AG10803 (cell line): ENCODE data around the gene ENTPD6.

Experiments used
- DNase-seq: peaks from one replicate; pipeline ENCODE4 v3.0.0; 2010; ENCODE audit warnings: low read depth
- H3K4me3 ChIP-seq: 2 replicates; pipeline ENCODE4 v1.5.1; 2011; ENCODE audit warnings: mild to moderate bottlenecking, low read length, control low read depth
- TF ChIP-seq, protein P1 (sequence below): conservative IDR thresholded peaks from 2 replicates; pipeline ENCODE4 v1.5.1; 2011; ENCODE audit warnings: mild to moderate bottlenecking, low read length, control low read depth, inconsistent platforms

ENTPD6 gene

GRCh38 chr20:25246182-25246999 lies 50.9 kb downstream of the ENTPD6 start:
- TF ChIP-seq, protein P1, sequence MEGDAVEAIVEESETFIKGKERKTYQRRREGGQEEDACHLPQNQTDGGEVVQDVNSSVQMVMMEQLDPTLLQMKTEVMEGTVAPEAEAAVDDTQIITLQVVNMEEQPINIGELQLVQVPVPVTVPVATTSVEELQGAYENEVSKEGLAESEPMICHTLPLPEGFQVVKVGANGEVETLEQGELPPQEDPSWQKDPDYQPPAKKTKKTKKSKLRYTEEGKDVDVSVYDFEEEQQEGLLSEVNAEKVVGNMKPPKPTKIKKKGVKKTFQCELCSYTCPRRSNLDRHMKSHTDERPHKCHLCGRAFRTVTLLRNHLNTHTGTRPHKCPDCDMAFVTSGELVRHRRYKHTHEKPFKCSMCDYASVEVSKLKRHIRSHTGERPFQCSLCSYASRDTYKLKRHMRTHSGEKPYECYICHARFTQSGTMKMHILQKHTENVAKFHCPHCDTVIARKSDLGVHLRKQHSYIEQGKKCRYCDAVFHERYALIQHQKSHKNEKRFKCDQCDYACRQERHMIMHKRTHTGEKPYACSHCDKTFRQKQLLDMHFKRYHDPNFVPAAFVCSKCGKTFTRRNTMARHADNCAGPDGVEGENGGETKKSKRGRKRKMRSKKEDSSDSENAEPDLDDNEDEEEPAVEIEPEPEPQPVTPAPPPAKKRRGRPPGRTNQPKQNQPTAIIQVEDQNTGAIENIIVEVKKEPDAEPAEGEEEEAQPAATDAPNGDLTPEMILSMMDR, result no peak
- DNase-seq, result no peak
- peak overlapping the region; percentile 89 for H3K4me3 ChIP-seq

DNA sequence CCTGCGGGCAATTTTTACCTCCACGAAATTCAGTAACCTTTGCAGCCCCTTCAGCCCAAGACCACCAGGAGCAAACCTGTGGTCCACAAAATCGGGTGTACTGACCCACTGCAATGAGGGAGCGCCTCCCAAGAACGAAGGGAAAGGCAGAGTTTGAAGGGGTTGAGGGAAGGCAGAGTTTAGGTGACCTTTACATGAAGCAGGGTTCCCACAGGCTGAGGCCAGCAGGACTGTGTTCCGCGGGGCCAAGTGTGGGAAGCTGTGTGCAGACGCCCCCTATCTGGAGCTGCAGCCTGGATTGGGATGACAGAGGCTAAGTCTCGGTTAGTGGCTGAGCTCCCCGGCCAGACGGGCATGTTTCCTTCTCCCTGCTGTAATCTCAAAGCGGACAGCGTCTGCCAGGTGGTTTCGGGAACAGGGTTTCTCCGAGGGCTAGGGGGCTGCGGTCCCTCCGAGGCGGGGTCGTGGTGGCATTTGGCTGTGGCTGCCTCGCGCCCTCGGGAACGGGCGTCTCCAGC lies 51.5 kb downstream of the ENTPD6 start:
- TF ChIP-seq, protein P1, result peak; percentile 66
- peak overlapping the region; percentile 89 for H3K4me3 ChIP-seq
- peak; percentile 65 for DNase-seq

GRCh38 chr20:25247518-25247955 lies 52.0 kb downstream of the ENTPD6 start:
- peak overlapping the region; percentile 89 for H3K4me3 ChIP-seq
- TF ChIP-seq, protein P1, result no peak
- no peak for DNase-seq

DNA sequence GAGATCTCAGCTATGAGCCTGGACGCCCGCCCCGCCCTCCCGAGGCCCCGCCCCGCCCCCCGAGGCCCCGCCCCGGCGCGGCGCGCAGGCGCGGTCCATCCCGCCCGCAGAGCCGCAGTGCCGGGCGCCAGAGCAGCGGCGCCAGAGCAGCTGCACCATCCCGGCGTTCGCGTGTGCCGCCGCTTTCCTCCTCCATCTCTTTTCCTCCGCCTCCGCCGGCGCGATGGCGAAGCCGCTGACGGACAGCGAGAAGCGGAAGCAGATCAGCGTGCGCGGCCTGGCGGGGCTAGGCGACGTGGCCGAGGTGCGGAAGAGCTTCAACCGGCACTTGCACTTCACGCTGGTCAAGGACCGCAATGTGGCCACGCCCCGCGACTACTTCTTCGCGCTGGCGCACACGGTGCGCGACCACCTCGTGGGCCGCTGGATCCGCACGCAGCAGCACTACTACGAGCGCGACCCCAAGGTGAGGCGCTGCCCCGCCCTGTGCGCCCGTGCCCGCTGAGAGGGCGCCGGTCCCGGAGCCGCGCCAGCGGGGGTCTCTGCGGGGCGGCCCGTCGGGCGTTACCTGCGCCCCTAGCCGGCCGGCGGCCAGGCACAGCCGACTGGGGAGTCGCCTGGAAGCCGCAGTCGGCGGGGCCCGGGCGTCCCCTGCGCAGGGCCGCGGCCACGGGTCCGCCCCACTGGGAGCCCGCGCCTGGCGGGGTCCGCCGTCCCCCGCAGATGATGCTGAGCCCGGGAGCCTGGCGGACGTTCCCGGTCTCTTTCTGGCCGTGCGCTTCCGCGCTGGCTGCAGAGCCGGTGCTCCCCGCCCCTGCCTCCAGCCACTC lies 52.7 kb downstream of the ENTPD6 start, which contains the start of gene PYGB:
Gene PYGB (plus strand): TSS at position 130 of the 830 bp plus-strand sequence. CDS start 94 bp downstream, at position 224.
- peak within 1 kb of the TSS; percentile 89 for H3K4me3 ChIP-seq
- TF ChIP-seq, protein P1, result no peak
- DNase-seq, result peak; percentile 83

GRCh38 chr20:25248786-25249172 lies 53.3 kb downstream of the ENTPD6 start:
- H3K4me3 ChIP-seq, result peak overlapping the region; percentile 89
- no peak for DNase-seq
- TF ChIP-seq, protein P1, result no peak

DNA sequence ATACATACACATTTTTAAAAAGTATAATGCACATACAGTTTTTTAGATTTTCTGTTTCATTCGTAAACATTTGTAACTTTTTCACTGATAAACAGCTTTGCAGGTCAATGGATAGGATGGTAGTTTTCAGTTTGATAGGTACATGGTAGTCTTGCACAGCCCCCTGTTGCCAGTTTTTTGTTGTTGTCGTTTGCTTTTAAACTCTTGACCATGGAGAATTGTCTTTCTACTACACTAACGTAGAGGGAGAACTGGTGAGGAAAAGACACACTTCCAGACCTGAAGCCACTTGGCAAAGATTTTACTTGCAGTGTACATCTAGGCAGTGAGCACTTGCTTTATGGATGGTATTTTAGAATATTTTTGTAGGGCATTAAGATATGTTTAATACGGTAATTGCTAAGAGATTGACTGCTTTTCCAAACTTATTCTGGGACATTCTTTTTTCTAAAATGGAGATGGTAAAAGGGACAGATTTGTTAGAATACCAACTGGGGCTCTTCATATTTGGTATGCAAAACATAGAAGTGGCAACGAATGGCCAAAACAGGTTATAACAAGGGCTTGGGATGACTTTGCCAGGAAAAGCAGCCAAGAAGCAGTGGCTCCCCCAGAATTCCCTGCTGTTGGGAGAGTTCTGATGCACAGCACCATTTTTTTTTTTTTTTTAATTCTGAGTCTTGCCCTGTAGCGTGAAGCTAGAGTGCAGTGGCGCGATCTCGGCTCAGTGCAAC lies 53.9 kb downstream of the ENTPD6 start:
- DNase-seq, result no peak
- peak overlapping the region; percentile 89 for H3K4me3 ChIP-seq
- TF ChIP-seq, protein P1, result no peak
